ENCODE measurements around the gene CHST15.

- TF ChIP-seq GATA2 (IDR thresholded peaks at IDR 0.05; ENCODE audit: low read depth, low read length) (no peak), GATA3 (IDR thresholded peaks at IDR 0.05; ENCODE audit: low read depth, low read length) (no peak)
Observed at GRCh38 chr10:123998197-123999141, 94.9 kb downstream of the CHST15 start.
